GM23248 (cell line): Measurements from ENCODE around the gene SEZ6. TPM values are rescaled to one million over a fixed set of nuclear protein-coding genes. Genes with fewer than 3 reads are reported as not detected.

Experiments
- DNase-seq: peaks from one replicate; pipeline ENCODE4 v3.0.0-alpha.2; 2015
- H2AFZ ChIP-seq: fragments of 200-600 bp; sonication (generic); 2 replicates; pipeline ENCODE4 v1.6.1; 2016; ENCODE audit warnings: antibody characterized with exemption
- H3F3A ChIP-seq: fragments of 200-600 bp; sonication (generic); 2 replicates; pipeline ENCODE4 v1.6.1; 2016; ENCODE audit warnings: mild to moderate bottlenecking, antibody characterized with exemption, mixed run types; ENCODE audit not compliant: insufficient read depth
- H3K27ac ChIP-seq: fragments of 200-600 bp; sonication (generic); 2 replicates; pipeline ENCODE4 v1.5.1; 2016; ENCODE audit warnings: mild to moderate bottlenecking
- H3K27me3 ChIP-seq: fragments of 200-600 bp; sonication (generic); replicated peaks from 2 replicates; pipeline ENCODE4 v1.6.1; 2016; ENCODE audit warnings: mild to moderate bottlenecking; ENCODE audit not compliant: insufficient read depth
- H3K36me3 ChIP-seq: fragments of 200-600 bp; sonication (generic); 2 replicates; pipeline ENCODE4 v1.6.1; 2016; ENCODE audit warnings: low read depth, mild to moderate bottlenecking
- H3K4me1 ChIP-seq: fragments of 200-600 bp; sonication (generic); 2 replicates; pipeline ENCODE4 v1.6.1; 2016; ENCODE audit warnings: mild to moderate bottlenecking; ENCODE audit not compliant: insufficient read depth
- H3K4me2 ChIP-seq: fragments of 200-600 bp; sonication (generic); one replicate; pipeline ENCODE4 v1.6.1; 2016; ENCODE audit warnings: mild to moderate bottlenecking; ENCODE audit not compliant: unreplicated experiment
- H3K4me3 ChIP-seq: fragments of 200-600 bp; sonication (generic); 2 replicates; pipeline ENCODE4 v1.5.1; 2016; ENCODE audit warnings: mild to moderate bottlenecking
- H3K79me2 ChIP-seq: fragments of 200-600 bp; sonication (generic); 2 replicates; pipeline ENCODE4 v1.6.1; 2016; ENCODE audit warnings: mild to moderate bottlenecking; ENCODE audit not compliant: insufficient read depth
- H3K9ac ChIP-seq: fragments of 200-600 bp; sonication (generic); 2 replicates; pipeline ENCODE4 v1.6.1; 2016; ENCODE audit warnings: mild to moderate bottlenecking
- H3K9me2 ChIP-seq: fragments of 200-600 bp; sonication (generic); 2 replicates; pipeline ENCODE4 v1.6.1; 2016; ENCODE audit warnings: mixed run types, mild to moderate bottlenecking, moderate library complexity; ENCODE audit not compliant: insufficient read depth
- H3K9me3 ChIP-seq: fragments of 200-600 bp; sonication (generic); one replicate; pipeline ENCODE4 v1.6.1; 2017; ENCODE audit warnings: low read depth
- H4K20me1 ChIP-seq: fragments of 200-600 bp; sonication (generic); 2 replicates; pipeline ENCODE4 v1.6.0; 2016; ENCODE audit not compliant: insufficient read depth
- EZH2 ChIP-seq: fragments of 200-600 bp; sonication (generic); IDR thresholded peaks from 2 replicates; pipeline ENCODE4 v1.6.1; 2018; ENCODE audit warnings: antibody characterized with exemption, mild to moderate bottlenecking; ENCODE audit not compliant: insufficient read depth, poor library complexity, severe bottlenecking
- EZH2phosphoT487 ChIP-seq: fragments of 200-600 bp; sonication (generic); IDR thresholded peaks from 2 replicates; pipeline ENCODE4 v1.6.1; 2018; ENCODE audit warnings: antibody characterized with exemption, moderate library complexity, mild to moderate bottlenecking, low read depth; ENCODE audit not compliant: insufficient read depth
- WGBS, 2 experiments: methylation state at CpG; one replicate each; pipeline ENCODE4 v1.1.6; 2015 to 2017; ENCODE audit warnings: low lambda C conversion rate in 2 of 2, low coverage in 1 of 2; ENCODE audit errors: missing lambda C conversion rate in 2 of 2; 5-methylcytosine and 5-hydroxymethylcytosine counted together
- in situ Hi-C: fragments of 300-500 bp; cut with MboI; formaldehyde crosslinking; loops from 2 replicates; pipeline ENCODE4 v1.15.0; 2020
- polyA plus RNA-seq: library from polyadenylated mRNA; unstranded; fragments of >200 nt; fragmentation: Nextera tagmentation; extraction: Ambion mirVana; gene quantifications from 2 replicates; pipeline ENCODE4 v1.2.1, GENCODE V29; 2016
- total RNA-seq: library from RNA; depleted of rRNA; stranded (reverse); fragments of >200 nt; shearing (Covaris generic); gene quantifications from 2 replicates; pipeline ENCODE4 v1.2.3, GENCODE V29; 2014

Gene SEZ6
- total and polyA plus RNA-seq, 2 experiments from 2014 or later = not detected

GRCh38 chr17:28993645-28994426 is 12.0 kb downstream of the SEZ6 start:
- in situ Hi-C loops = no loop called here
- no peak overlapping the region for H3K4me2 ChIP-seq

GRCh38 chr17:28992625-28993600 is 12.9 kb downstream of the SEZ6 start:
- H3K9ac ChIP-seq = no peak overlapping the region
- H3K4me3 ChIP-seq = no peak overlapping the region
- H3K36me3 ChIP-seq = no peaks in the 10 kb centered on the region
- peaks cover 3% of the 10 kb centered on the region; the same call in 1 of the 2 replicates for H3K27me3 ChIP-seq
- H2AFZ ChIP-seq = no peak overlapping the region
- in situ Hi-C loops = no loop called here
- no peaks in the 10 kb centered on the region for H3K9me3 ChIP-seq
- DNase-seq = no peak
- no peak overlapping the region for H3K27ac ChIP-seq
- no peaks in the 10 kb centered on the region for H3K9me2 ChIP-seq
- no peak for TF ChIP-seq EZH2
- TF ChIP-seq EZH2phosphoT487 = no peak
- no peaks in the 10 kb centered on the region for H4K20me1 ChIP-seq
- no peak overlapping the region for H3K4me2 ChIP-seq
- H3K79me2 ChIP-seq = no peaks in the 10 kb centered on the region
- WGBS, 2 experiments = 56 to 57% methylated on average over 10 to 11 of the region's 11 CpGs
- no peaks in the 10 kb centered on the region for H3K4me1 ChIP-seq
- H3F3A ChIP-seq = no peaks in the 10 kb centered on the region

More at GRCh38 chr17:28993645-28994426, 12.0 kb downstream of the SEZ6 start:
- no peaks in the 10 kb centered on the region; the same call in 1 of the 2 replicates for H3K27me3 ChIP-seq
- H3K9me3 ChIP-seq = no peaks in the 10 kb centered on the region
- H3K27ac ChIP-seq = no peak overlapping the region
- no peaks in the 10 kb centered on the region for H3K79me2 ChIP-seq
- TF ChIP-seq EZH2phosphoT487 = no peak
- no peak for TF ChIP-seq EZH2
- DNase-seq = no peak
- no peaks in the 10 kb centered on the region for H3K4me1 ChIP-seq
- H3K9ac ChIP-seq = no peak overlapping the region
- no peak overlapping the region for H2AFZ ChIP-seq
- H3K36me3 ChIP-seq = no peaks in the 10 kb centered on the region
- H3K4me3 ChIP-seq = no peak overlapping the region
- WGBS, 2 experiments = 77 to 78% methylated on average over 13 of the region's 13 CpGs
- no peaks in the 10 kb centered on the region for H4K20me1 ChIP-seq
- no peaks in the 10 kb centered on the region for H3K9me2 ChIP-seq
- no peaks in the 10 kb centered on the region for H3F3A ChIP-seq

GRCh38 chr17:28992185-28992584 is 13.6 kb downstream of the SEZ6 start:
- no peak for DNase-seq
- Histone ChIP-seq H3K9ac (no peak overlapping the region), H3K9me2 (no peaks in the 10 kb centered on the region), H3K4me3 (no peak overlapping the region), H3K4me2 (no peak overlapping the region), H4K20me1 (no peaks in the 10 kb centered on the region), H3K79me2 (no peaks in the 10 kb centered on the region), H3K9me3 (no peaks in the 10 kb centered on the region), H3K27ac (no peak overlapping the region), H2AFZ (no peak overlapping the region), H3K27me3 (peaks cover 7% of the 10 kb centered on the region; the same call in 1 of the 2 replicates), H3K4me1 (no peaks in the 10 kb centered on the region), H3F3A (no peaks in the 10 kb centered on the region), H3K36me3 (no peaks in the 10 kb centered on the region)
- in situ Hi-C loops = no loop called here
- TF ChIP-seq EZH2 (no peak), EZH2phosphoT487 (no peak)
- WGBS, 2 experiments = 50 to 53% methylated on average over 7 of the region's 7 CpGs

GRCh38 chr17:28991779-28992178 is 14.1 kb downstream of the SEZ6 start:
- H3K27ac ChIP-seq = no peak overlapping the region
- H3K36me3 ChIP-seq = no peaks in the 10 kb centered on the region
- H4K20me1 ChIP-seq = no peaks in the 10 kb centered on the region
- no peak overlapping the region for H3K4me2 ChIP-seq
- in situ Hi-C loops = no loop called here
- no peaks in the 10 kb centered on the region for H3K9me2 ChIP-seq
- TF ChIP-seq EZH2 = no peak
- no peak for TF ChIP-seq EZH2phosphoT487
- H3K79me2 ChIP-seq = no peaks in the 10 kb centered on the region
- H3K9ac ChIP-seq = no peak overlapping the region
- 48 to 56% methylated on average over 8 of the region's 8 CpGs for WGBS, 2 experiments
- no peaks in the 10 kb centered on the region for H3K4me1 ChIP-seq
- H3K4me3 ChIP-seq = no peak overlapping the region
- H3F3A ChIP-seq = no peaks in the 10 kb centered on the region
- H3K9me3 ChIP-seq = no peaks in the 10 kb centered on the region
- H2AFZ ChIP-seq = no peak overlapping the region
- peaks cover 7% of the 10 kb centered on the region; the same call in 1 of the 2 replicates for H3K27me3 ChIP-seq
- DNase-seq = no peak
